Naive thymus-derived CD4-positive, alpha-beta T cell (primary cell): ENCODE measurements around the gene HACD4. TPM values are rescaled to one million over a fixed set of nuclear protein-coding genes. Genes with fewer than 3 reads are reported as not detected.
"Not testable (repeated sequence)": the region's sequence is repeated elsewhere in the genome, so short reads cannot be mapped to it uniquely, and the experiment has no call there.

ENCODE experiments used
- ATAC-seq: fragments of 150-1000 bp; cut with Tn5 transposase; 2 replicates; pipeline ENCODE4 v1.10.0; 2021; ENCODE audit warnings: mild to moderate bottlenecking, moderate library complexity
- CTCF ChIA-PET: fragments of 350-600 bp; sonication (Branson Sonifier 250); formaldehyde crosslinking; loops from one replicate; lab custom pipeline; 2021; ENCODE audit warnings: antibody characterized with exemption; lab: Charles Lee
- POLR2A ChIA-PET: fragments of 350-600 bp; sonication (Branson Sonifier 250); formaldehyde crosslinking; loops from one replicate; lab custom pipeline; 2021; ENCODE audit warnings: antibody characterized with exemption, inconsistent platforms; lab: Charles Lee
- DNase-seq, 9 donors: peaks; one replicate each; pipeline versions ENCODE4 v3.0.0 to v3.0.0-alpha.2; 2020 to 2022; ENCODE audit warnings: mixed read lengths in 1 of 9
- H3K27ac ChIP-seq: one replicate; pipeline ENCODE4 v1.7.0; 2013; ENCODE audit warnings: mild to moderate bottlenecking, low read depth, low read length, moderate library complexity
- H3K27me3 ChIP-seq, 2 donors: one replicate each; pipeline ENCODE4 v1.7.0; 2013; ENCODE audit warnings: low read length in 2 of 2, mild to moderate bottlenecking in 2 of 2, moderate library complexity in 2 of 2; ENCODE audit not compliant: control insufficient read depth in 2 of 2, insufficient read depth in 2 of 2
- H3K36me3 ChIP-seq, 3 experiments: 1 replicate in 2 of 3; 2 replicates in 1 of 3; pipeline ENCODE4 v1.7.0; 2013; ENCODE audit warnings: low read length in 3 of 3, mild to moderate bottlenecking in 3 of 3, moderate library complexity in 1 of 3; ENCODE audit not compliant: insufficient read depth in 3 of 3, control insufficient read depth in 2 of 3
- H3K4me1 ChIP-seq, 2 donors: one replicate each; pipeline ENCODE4 v1.7.0; 2013; ENCODE audit warnings: low read length in 2 of 2, mild to moderate bottlenecking in 2 of 2, moderate library complexity in 1 of 2; ENCODE audit not compliant: control insufficient read depth in 2 of 2, insufficient read depth in 2 of 2
- H3K4me3 ChIP-seq: 2 replicates; pipeline ENCODE4 v1.7.0; 2013; ENCODE audit warnings: mild to moderate bottlenecking, low read length
- H3K9me3 ChIP-seq, 3 experiments: 1 replicate in 2 of 3; 2 replicates in 1 of 3; pipeline ENCODE4 v1.7.0; 2013; ENCODE audit warnings: low read length in 3 of 3; ENCODE audit not compliant: control insufficient read depth in 2 of 3
- H3K27ac Mint-ChIP-seq, 9 donors: one replicate each; pipeline ENCODE4 v1.8.0; 2020 to 2022; ENCODE audit warnings: mixed read lengths in 9 of 9, mild to moderate bottlenecking in 8 of 9, moderate library complexity in 5 of 9, inconsistent platforms in 2 of 9
- H3K27me3 Mint-ChIP-seq, 5 donors: one replicate each; pipeline ENCODE4 v1.8.0; 2021 to 2022; ENCODE audit warnings: mixed read lengths in 5 of 5, mild to moderate bottlenecking in 1 of 5
- H3K36me3 Mint-ChIP-seq, 5 donors: one replicate each; pipeline ENCODE4 v1.8.0; 2020 to 2022; ENCODE audit warnings: mixed read lengths in 5 of 5, mild to moderate bottlenecking in 3 of 5, inconsistent platforms in 1 of 5
- H3K4me1 Mint-ChIP-seq, 7 donors: one replicate each; pipeline ENCODE4 v1.8.0; 2020 to 2022; ENCODE audit warnings: mixed read lengths in 7 of 7, mild to moderate bottlenecking in 3 of 7, inconsistent platforms in 1 of 7
- H3K4me3 Mint-ChIP-seq, 10 donors: one replicate each; pipeline ENCODE4 v1.8.0; 2020 to 2022; ENCODE audit warnings: mild to moderate bottlenecking in 10 of 10, mixed read lengths in 10 of 10, moderate library complexity in 6 of 10, inconsistent platforms in 2 of 10
- H3K9me3 Mint-ChIP-seq, 11 donors: one replicate each; pipeline ENCODE4 v1.8.0; 2020 to 2022; ENCODE audit warnings: mixed read lengths in 11 of 11, mild to moderate bottlenecking in 4 of 11, inconsistent platforms in 1 of 11, moderate library complexity in 1 of 11
- intact Hi-C, 2 donors: fragments of 100-400 bp; cut with micrococcal nuclease; formaldehyde crosslinking; loops; one replicate each; pipeline ENCODE4 v1.15.1; 2023
- polyA plus RNA-seq, 2 donors: library from polyadenylated mRNA; unstranded; fragments of 300-500 nt; fragmentation: Illumina TruSeq; gene quantifications; one replicate each; pipeline ENCODE4 v1.2.3, GENCODE V29; 2021
- total RNA-seq, 6 experiments: library from RNA in 5 of 6; stranded (reverse) in 5 of 6; gene quantifications; 1 replicate in 5 of 6; 2 replicates in 1 of 6; pipeline ENCODE4 v1.2.3 and lab custom pipeline; 2021 to 2026

HACD4 gene
- total and polyA plus RNA-seq, 7 experiments from 2014 or later = 7.6 to 15.2 (median 13.4) TPM

DNA sequence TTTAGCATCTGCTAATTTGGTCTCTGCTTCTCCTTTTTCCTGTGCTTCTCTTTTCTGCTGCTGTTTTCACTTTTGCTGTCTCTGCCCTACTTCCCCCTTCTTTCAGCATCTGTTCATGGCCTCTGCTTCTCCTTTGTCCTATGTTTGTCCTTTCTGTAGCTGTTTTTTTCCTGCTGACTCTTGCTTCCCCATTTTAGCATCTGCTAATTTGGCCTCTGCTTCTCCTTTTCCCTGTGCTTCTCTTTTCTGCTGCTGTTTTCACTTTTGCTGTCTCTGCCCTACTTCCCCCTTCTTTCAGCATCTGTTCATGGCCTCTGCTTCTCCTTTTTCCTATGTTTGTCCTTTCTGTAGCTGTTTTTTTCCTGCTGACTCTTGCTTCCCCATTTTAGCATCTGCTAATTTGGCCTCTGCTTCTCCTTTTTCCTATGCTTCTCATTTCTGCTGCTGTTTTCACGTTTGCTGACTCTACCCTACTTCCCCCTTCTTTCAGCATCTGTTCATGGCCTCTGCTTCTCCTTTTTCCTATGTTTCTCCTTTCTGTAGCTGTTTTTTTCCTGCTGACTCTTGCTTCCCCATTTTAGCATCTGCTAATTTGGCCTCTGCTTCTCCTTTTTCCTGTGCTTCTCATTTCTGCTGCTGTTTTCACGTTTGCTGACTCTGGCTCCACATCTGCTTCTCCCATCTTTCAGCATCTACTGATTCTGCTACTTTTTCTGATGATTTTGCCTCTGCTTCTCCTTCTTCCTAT lies 57.1 kb downstream of the HACD4 start:
- intact Hi-C loops, H3K4me1 Mint-ChIP-seq, DNase-seq, H3K36me3 ChIP-seq, ATAC-seq, H3K27ac ChIP-seq, H3K27me3 Mint-ChIP-seq, POLR2A ChIA-PET, H3K4me3 Mint-ChIP-seq, CTCF ChIA-PET, H3K4me3 ChIP-seq, H3K9me3 ChIP-seq, H3K27me3 ChIP-seq, H3K27ac Mint-ChIP-seq, H3K4me1 ChIP-seq: not testable (repeated sequence)
- peaks cover 0 to 17% (median 0%) of the 10 kb centered on the region in 11 donors for H3K9me3 Mint-ChIP-seq
- H3K36me3 Mint-ChIP-seq = peaks cover 16 to 52% (median 44%) of the 10 kb centered on the region in 5 donors

DNA sequence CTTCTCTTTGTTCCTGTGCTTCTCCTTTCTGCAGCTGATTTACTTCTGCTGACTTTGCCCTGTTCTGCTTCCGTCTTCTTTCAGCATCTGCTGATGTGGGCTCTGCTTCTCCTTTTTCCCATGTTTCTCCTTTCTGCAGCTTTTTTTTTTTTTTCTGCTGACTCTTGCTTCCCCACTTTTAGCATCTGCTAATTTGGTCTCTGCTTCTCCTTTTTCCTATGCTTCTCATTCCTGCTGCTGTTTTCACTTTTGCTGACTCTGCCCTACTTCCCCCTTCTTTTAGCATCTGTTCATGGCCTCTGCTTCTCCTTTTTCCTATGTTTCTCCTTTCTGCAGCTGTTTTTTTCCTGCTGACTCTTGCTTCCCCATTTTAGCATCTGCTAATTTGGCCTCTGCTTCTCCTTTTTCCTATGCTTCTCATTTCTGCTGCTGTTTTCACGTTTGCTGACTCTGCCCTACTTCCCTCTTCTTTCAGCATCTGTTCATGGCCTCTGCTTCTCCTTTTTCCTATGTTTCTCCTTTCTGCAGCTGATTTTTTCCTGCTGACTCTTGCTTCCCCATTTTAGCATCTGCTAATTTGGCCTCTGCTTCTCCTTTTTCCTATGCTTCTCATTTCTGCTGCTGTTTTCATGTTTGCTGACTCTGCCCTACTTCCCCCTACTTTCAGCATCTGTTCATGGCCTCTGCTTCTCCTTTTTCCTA lies 58.0 kb downstream of the HACD4 start:
- ATAC-seq, H3K27ac Mint-ChIP-seq, H3K27me3 Mint-ChIP-seq, DNase-seq, H3K9me3 ChIP-seq, H3K4me1 Mint-ChIP-seq, H3K27me3 ChIP-seq, H3K27ac ChIP-seq, H3K4me3 ChIP-seq, H3K4me1 ChIP-seq, H3K36me3 ChIP-seq, intact Hi-C loops, H3K4me3 Mint-ChIP-seq: not testable (repeated sequence)
- ChIA-PET CTCF (interaction anchor here (0.6 kb wide), 1 partner anchor 57 kb away, joined by 5 read pairs; no protein-coding TSS in a partner anchor), POLR2A (interaction anchor here (0.6 kb wide), 1 partner anchor 314 kb away, joined by 6 read pairs; no protein-coding TSS in a partner anchor)
- peaks cover 0 to 17% (median 0%) of the 10 kb centered on the region in 11 donors for H3K9me3 Mint-ChIP-seq
- H3K36me3 Mint-ChIP-seq = peaks cover 15 to 51% (median 41%) of the 10 kb centered on the region in 5 donors

DNA sequence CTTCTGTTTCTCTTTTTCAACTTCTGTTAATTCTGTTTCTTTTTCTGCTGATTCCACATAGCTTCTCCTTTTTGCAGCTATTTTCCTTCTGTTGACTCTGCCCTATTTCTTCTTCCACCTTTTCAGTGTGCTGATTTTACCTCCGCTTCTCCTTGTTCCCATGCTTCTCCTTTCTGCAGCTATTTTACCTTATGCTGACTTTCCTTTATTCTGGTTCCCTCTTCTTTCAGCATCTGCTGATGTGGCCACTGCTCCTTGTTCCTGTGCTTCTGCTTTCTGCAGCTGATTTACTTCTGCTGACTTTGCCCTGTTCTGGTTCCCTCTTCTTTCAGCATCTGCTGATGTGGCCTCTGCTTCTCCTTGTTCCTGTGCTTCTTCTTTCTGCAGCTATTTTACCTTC lies 58.8 kb downstream of the HACD4 start:
- Mint-ChIP-seq H3K36me3 (peaks cover 11 to 46% (median 37%) of the 10 kb centered on the region in 5 donors), H3K9me3 (peaks cover 0 to 17% (median 0%) of the 10 kb centered on the region in 11 donors), H3K4me1 (no peaks in the 10 kb centered on the region), H3K27ac (no peak overlapping the region), H3K4me3 (no peak overlapping the region), H3K27me3 (no peaks in the 10 kb centered on the region)
- peaks cover 0 to 4% (median 3%) of the 10 kb centered on the region in 3 experiments for H3K36me3 ChIP-seq
- DNase-seq (no peak), ATAC-seq (no peak)
- no peak overlapping the region for H3K4me3 ChIP-seq
- no peaks in the 10 kb centered on the region for H3K27me3 ChIP-seq
- no peak overlapping the region for H3K27ac ChIP-seq
- H3K9me3 ChIP-seq = no peaks in the 10 kb centered on the region
- CTCF ChIA-PET = interaction anchor here (0.6 kb wide), 1 partner anchor 56 kb away, joined by 5 read pairs; no protein-coding TSS in a partner anchor
- H3K4me1 ChIP-seq = no peaks in the 10 kb centered on the region
- POLR2A ChIA-PET = interaction anchor here (0.8 kb wide), 1 partner anchor 57 kb away, joined by 3 read pairs; no protein-coding TSS in a partner anchor
- intact Hi-C loops = no loop called here

DNA sequence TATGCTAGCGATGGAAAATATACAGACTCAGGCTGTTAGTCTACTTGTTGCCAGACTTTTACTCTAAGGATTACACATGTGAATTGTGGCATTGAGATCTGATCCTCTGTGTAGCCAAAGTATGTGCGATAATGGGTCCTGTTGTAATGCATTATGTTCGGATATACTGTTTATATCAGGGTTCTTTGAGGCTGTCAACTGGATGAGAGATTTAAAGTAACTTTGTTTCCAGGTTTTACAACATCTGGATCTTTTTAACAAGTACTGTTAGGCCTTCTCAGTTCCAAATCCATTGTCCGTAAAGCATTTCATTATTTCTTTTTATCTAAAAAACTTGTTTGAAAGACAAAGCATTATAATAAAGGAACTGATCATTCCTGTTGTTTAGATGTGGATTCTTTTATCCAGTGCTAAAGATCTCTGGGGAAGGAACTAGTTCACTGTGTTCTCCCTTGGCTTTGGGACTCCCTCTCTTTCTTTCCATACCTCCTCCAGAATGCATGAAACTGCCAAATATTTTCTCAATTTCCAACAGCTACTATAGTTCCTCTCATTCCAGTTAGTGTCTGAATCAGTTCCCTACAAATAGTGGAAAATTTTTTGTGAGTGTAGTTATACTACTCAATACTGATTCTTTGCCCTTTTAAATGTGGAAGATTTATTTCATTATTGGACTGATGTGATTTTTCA lies 68.8 kb downstream of the HACD4 start:
- peaks cover 0 to 3% (median 0%) of the 10 kb centered on the region in 7 donors for H3K4me1 Mint-ChIP-seq
- Histone ChIP-seq H3K9me3 (no peaks in the 10 kb centered on the region), H3K4me3 (no peak overlapping the region), H3K4me1 (no peaks in the 10 kb centered on the region), H3K27ac (no peak overlapping the region), H3K36me3 (no peaks in the 10 kb centered on the region), H3K27me3 (no peaks in the 10 kb centered on the region)
- H3K27ac Mint-ChIP-seq = no peak overlapping the region
- peaks cover 10 to 51% (median 28%) of the 10 kb centered on the region in 5 donors for H3K36me3 Mint-ChIP-seq
- ATAC-seq (no peak), DNase-seq (no peak)
- intact Hi-C loops = no loop called here
- H3K4me3 Mint-ChIP-seq = no peak overlapping the region
- H3K9me3 Mint-ChIP-seq = peaks cover 0 to 13% (median 2%) of the 10 kb centered on the region in 11 donors
- CTCF ChIA-PET = no interaction called here
- POLR2A ChIA-PET = interaction anchor here (0.6 kb wide), 1 partner anchor 35 kb away, joined by 3 read pairs; no protein-coding TSS in a partner anchor
- no peaks in the 10 kb centered on the region for H3K27me3 Mint-ChIP-seq

DNA sequence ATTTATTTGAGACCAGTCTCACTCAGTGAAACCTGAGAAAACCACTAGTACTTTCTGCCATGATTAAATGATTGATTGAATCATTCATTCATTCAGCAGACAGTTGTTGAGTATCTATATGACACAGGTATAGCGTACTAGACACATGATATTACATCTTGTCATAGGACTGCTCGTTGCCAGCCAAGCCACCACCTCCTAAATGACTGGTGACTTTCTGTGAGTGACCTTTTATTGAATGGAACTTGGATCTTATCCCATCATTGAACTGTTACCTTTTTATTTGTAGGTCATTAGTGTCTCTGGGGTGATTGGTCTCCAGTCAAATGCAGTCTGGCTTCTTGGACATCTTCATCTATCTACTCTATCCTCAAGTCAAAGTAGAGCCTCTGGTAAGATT lies 80.7 kb downstream of the HACD4 start:
- ChIA-PET POLR2A (no interaction called here), CTCF (interaction anchor here (0.6 kb wide), 2 partner anchors 161 to 629 kb away, joined by 3 read pairs; no protein-coding TSS in a partner anchor)
- no peaks in the 10 kb centered on the region for H3K9me3 Mint-ChIP-seq
- no peak overlapping the region for H3K27ac Mint-ChIP-seq
- H3K4me1 Mint-ChIP-seq = no peaks in the 10 kb centered on the region
- intact Hi-C loops = no loop called here
- H3K36me3 ChIP-seq = peaks cover 0 to 19% (median 4%) of the 10 kb centered on the region in 3 experiments
- H3K9me3 ChIP-seq = no peaks in the 10 kb centered on the region
- no peaks in the 10 kb centered on the region for H3K27me3 ChIP-seq
- no peak for ATAC-seq
- H3K27me3 Mint-ChIP-seq = no peaks in the 10 kb centered on the region
- H3K27ac ChIP-seq = no peak overlapping the region
- peaks cover 11 to 58% (median 36%) of the 10 kb centered on the region in 5 donors for H3K36me3 Mint-ChIP-seq
- H3K4me3 ChIP-seq = no peak overlapping the region
- no peak overlapping the region for H3K4me3 Mint-ChIP-seq
- H3K4me1 ChIP-seq = no peaks in the 10 kb centered on the region
- no peak for DNase-seq
